CD1c-positive myeloid dendritic cell (primary cell): Measurements from ENCODE around the gene MSI2.

ENCODE experiments used
- DNase-seq: peaks from one replicate; pipeline ENCODE4 v3.0.0-alpha.2; 2016; ENCODE audit errors: extremely low spot score

Gene MSI2

DNA sequence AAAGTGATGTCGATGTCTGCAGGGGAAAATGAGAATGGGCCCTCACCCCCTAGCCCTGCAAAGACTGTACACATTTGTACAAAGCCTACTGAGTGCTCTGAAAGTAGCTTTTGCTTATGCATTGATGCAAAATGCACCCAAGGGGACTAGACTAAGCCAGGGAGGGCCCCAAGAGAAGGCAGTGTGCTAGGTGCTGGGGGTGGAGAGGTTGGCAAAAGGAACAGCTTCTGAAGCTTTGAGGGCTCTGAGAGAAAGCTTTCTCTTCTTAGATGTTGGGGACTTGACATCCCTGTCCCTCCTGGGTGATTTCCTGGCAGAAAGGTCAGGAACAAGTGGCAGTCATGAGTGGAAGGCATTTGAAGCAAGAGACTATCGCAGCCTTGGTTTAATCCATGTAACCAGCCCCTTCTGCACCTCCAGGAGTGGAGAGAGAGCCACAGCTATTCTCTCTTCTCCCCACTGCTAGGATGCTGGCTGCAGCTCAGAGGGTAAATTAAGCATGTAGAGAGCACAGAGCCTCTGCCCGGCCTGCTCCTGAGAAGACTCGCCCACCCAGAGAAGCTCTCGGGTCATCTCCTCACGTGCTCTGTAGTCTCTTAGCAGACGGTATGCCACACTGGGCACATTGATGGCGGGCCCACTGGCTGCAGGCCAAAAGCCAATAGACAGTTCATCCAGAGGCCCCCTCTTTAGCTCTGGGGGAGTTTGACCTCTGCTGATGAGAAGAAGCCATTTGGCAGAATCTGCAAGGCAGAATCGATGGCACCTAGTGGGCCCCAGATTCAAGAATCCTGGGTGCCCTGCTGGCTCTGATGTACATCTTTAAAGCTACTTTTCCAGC, 221.4 kb downstream of the MSI2 start:
- DNase-seq, result no peak

DNA sequence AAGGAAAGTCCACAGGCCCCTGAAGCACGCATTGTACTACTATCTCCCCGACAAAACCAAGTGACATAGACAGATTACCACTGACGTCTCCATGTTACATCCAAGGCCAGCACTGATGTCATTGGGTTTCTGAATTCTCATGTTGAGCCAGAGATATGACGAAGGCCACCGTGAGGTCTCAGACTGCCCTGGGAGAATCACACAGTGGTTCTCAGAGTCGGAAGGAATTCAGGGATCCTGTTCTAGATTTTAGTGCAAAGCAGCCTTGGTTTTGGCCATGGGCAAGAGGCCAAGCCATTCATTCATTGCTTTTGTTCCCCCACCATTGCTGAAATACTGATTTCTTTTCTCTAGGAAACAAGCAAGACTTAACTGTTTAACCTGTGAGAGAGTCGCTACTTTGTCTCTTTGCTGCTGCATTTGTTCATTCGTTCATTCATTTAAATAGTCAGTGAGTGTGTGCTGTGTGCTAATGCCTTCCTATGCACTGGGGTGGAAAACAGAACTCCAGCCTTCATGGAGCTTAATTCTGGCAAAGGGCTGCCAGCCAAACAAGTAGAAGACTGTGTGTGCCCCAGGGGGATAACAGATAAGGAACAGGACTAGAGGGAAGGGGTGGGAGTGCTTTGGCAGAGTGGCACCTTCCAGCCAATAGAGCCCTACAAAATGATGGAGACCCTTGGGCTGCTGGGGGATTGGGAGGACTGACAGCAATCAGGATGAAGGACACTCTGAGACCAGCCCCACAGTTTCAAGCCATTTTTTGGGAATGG, 222.3 kb downstream of the MSI2 start:
- no peak for DNase-seq

DNA sequence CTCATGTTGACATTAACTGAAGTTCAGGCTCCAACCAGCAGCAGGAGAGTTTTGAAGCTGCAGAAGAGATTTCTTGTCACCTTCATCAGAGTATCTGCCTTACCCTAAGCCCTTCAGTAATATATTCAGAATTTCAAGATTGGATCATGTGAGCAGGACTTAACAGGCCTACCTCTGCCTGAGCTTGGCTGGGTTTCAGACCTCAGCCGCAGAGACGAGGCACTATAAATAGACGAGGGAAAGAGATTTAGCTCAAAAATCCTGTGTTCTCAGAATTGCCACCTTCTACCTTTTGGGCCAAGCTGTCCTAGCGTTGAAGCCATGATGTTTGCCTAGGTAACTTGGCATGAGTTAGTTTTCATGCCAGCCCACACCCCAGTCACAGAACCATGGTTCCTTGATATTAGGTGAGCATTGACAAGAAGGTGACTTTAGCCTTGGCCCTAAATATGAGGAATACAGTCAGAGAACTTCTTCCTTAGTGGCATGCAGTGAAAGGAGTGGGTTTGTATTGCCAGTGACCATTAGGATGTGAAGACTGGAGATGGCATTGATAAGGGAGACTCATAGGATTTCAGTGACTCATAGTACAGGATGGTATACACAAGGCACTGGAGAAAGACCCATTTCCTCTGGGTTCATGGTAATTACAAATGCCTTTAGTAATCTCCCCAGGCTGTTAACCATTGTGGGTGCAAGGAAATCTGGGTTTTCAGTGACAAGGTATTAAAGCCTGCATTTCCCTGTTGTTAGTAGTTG, 224.3 kb downstream of the MSI2 start:
- DNase-seq, result no peak

DNA sequence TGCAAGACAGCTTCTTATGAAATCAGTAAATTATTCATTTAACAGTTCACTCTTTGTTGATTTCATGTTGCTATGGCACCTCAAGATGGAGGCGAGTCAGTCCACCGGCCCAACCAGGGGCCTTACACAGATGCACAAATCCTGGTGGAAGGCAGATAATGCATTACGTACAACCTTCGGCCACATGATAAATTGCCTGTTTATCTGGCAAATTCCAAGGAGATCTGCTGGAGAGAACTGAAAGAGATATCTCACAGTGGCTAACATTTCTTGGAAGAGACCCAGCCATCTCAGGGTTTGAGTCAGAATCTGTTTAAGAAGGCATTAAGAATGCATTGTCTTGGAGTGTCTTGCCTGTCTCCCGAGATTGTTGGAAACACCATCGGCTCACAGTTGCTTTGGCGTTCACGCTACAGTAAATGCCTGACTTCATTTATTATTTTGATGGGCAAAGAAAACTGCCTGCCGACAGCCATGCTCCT, 225.6 kb downstream of the MSI2 start:
- DNase-seq, result no peak

DNA sequence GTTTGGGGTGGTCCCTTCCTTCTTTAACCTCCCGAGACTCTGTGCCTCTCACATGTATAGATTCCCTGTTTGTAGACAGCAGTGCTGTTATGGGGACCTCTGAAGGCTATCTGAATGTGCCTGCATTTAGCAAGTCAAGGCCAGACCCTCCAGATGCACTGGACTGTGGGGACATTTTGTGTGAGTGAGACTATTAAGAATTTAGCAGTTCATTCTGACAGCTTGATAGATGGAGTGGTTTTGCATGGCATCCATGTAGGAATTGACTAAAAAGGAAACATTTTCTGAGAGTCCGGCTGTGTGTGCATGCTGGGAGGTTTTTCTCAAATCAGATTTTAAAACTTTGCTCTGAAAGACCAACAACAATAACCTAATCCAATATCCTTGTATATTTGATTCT, 226.3 kb downstream of the MSI2 start:
- no peak for DNase-seq

DNA sequence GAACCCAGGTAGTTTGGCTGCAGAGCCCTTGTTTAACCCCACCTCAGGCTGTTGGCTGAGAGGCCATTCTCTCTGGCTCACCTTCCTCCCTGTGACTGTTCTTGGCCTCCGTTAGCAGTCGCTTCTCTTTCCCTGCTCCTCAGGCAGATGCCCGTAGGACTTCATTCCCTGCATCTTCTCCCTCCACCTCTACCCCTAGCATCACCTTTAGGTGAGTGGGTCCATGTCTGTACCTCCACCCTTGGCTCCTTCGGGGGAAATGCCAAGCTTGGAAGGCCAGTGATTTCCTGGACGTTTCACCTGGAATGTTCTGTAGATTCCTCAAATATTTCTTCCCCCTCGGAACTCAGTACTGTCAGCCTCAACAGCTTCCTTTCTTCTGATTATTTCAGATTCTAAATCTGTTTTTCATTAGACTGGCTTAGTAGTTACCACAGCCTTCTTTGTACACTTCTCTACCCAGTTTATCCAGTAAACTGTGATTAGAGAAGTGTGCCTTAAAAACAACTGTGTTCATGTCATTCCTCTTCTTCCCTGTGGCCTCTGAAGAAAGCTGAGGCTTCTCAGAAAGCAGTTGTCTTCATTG, 227.9 kb downstream of the MSI2 start:
- no peak for DNase-seq

DNA sequence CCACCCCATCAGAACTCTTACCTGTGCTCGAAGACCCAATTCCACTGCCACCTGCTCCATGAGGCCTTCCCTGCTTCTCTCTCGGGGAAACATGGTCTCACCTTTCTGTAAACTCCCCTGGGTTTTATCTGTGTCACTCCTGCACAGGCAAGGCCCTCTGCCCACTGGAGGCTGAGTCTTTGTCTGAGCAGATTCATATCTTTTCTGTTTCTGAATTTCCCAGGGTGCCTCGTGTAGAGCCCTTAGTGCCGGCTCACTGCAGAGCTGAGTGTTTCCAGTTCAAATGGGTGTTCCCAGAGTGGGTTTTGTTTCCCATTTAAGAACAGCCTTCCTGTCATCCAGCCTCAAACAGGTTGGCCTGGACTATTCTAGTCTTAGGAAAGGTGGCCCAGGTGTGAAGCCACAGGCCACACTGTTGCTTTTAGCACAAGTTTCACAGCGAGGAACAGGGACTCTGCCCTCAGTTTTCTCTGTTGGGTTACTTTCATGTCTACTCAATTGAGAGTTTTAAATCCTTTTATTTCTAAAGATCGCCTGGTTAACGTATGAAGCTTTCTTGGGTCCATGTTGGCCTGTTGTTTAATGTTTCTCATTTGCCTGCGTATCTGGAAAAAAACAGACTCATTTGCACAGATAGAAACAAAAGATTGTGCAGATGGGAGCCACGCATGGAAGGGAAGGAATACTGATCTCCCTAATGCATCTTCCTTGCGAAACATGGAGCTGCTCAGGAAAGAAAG, 228.7 kb downstream of the MSI2 start:
- DNase-seq, result no peak

DNA sequence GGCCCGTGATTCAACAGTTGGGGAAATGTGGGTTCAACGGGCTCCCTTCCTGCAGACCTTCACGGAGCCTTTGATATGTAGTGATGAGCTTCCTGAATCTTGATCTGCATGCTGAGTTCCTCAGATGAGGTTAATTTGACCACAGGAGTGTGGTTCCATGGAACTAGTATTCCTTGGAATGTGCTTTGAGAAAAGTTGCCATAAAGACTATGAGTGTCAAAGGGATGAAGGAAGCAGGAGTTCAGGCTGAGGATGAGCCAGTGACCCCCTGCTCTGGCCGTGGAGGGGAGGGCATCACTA, 229.2 kb downstream of the MSI2 start:
- no peak for DNase-seq

DNA sequence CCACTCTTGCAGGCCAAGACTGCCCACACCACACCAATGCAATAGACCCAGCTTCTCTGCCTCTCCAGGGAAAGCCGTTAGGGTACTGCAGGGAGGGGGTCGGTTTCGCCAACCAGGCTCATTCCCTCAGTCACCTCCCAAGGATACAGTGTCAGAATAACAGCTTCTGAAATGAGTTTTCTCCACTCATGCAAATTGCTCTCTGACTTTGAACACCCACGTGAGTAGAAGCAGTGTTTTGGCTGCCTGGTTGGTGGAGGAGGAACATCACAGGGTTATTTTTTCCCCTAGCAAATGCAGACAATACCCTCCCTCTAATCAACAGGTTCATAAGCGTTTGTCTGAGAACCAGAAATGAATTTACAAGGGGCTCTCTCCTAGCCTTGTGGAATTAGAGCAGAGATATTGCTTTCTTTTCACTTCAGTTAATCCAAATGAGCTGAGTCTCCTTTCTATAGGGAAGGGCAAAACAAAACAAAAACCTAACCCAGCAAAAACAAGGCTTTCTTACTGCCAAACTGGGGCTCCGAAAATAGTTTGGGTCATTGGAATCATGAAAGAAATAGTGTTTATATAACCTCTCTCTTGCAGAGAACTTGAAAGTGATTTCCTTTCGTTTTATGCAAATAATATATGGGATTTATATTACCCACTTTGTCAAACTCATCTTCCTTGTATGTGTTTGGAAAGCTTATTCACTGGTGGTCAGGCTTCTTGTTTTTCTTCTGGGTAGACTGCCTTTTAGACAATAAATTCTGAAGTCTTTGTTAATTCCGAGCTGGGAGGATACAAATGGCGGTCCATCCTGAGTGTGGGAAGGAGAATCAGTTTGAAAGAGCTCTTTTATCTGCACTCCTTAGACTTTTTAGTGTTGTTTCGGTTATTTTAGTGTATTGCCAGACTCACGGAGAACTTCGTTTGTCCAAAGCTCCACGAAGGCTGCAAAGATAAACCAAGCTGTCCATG, 229.9 kb downstream of the MSI2 start:
- no peak for DNase-seq

DNA sequence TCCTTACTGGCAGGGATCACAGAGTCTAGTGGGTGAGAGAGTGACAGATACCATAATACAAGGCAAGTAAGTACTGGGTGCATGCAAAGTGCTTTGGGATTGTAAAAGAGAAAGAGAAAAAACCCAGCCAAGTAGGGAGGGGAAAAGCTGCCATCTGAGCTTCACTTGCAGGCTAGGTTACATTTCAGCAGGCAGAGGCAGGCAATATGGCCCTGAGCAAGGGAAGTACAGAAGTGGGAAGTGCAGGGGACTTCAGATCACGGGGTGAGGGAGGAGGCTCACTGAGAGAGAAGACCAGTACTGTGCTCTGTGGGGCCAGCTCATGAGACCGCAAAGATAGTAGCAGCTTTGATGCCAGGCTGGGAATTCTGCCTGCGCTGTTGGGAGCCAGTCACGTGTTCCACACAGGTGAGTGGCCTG, 230.6 kb downstream of the MSI2 start:
- DNase-seq, result peak; percentile 61

DNA sequence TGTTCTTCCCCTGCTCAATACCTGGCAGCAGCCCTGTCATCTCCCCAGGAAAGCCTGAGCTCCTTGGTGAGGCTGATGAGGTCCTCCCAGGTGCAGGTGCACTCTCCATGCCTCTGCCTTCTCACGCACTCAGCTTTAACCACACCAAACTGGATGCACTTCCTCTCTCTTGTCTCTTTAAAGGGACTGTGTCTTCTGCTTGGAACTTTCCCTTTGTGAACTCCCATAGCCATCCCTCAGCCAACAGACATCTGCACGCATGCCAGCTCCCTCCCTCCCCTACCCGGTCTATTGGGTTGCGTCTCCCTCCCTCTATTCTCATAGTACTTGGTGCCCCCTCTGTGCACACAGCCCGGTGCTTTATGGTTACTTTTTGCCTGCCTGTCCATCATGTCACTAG, 231.2 kb downstream of the MSI2 start:
- DNase-seq, result no peak

DNA sequence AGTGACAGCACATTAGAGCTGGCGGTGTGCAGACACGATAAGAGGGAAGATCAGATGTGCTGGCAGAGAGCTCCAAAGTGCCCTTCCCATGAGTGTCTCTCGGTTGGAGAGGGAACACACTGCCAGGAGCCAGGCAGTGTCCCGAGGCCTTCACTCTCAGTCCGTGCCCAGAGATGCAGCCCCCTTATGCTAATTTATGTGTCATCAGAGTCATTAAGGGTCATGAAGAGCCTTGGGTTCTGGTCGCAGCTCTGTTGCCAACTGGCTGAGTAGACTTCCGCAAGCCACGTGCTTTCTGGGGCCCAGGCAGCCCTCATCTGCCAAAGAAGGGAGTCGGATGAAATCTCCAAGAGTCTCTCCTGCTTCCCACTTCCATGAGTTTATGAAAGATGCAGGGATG, 232.5 kb downstream of the MSI2 start:
- no peak for DNase-seq

DNA sequence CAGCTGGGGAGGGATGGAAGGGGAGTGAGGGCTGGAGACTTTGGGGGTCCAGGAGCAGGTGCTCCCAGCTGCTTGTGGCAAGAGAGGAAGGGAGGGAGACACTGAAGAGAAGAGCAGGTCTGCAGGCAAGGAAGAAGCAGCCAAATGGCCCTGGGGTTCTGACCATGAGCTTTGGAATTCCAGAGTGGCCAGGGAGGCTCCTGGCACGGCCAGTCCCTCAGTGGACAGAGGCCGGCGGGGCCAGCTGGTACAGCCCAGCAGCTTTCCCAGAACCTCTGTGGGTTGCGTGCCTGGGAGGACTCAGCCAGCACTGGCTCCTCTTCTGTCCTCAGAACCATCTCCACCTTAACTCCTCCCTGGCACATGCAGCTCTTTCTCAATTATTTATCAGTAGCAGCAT, 233.0 kb downstream of the MSI2 start:
- DNase-seq, result no peak

DNA sequence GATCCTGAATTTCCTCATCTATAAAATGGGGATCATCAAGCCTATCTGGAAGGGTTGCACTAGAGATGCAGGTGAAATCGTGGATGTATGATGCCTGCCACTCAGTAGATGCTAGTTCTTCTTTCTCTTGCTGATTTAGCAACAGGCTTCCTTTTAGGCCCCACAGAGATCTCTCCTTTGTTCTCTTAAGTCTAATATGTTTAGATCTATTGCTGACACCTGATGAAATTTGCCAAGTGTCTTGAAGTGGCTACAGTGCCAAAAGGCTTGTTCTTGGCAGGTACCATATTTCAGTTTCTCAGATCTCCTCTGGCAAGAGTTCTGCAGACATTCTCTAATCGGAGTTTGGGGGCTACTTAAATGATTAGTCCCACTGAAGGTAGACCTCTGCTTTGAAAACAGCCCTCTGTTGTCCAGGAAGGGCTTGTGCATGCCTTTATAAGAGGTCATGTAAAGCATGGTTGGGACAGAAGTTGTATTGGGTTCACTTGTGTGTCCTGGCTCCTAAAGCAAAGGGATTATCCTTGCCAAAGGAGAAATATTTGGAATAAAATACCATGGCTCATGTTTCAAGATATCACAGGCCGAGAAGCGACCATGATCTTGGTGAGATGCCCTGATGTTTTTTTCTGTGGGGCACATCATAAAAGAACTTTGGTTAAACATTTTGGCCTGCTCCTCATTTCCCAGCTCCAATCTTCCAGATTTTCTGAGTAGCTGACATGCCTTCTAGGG, 234.0 kb downstream of the MSI2 start:
- DNase-seq, result no peak

DNA sequence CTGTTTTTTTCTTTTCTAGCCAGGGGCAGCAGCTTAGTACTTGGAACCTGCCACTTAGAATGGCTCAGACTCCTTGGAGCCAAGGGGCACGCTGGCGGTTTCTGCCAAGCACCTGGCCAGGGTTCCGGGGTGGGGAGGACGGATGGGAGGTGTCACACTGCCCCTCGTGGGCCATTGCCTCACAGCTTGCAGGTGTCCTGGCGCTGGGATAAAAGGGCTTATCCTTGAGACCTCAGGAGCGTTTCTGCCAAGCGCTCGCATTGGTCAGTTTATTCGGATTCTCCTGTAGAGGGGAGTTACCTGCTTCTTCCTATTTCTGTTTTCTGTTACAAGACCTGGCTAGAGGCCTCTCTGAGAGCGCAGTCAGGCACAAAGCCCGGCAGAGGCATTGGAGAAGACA, 234.6 kb downstream of the MSI2 start:
- DNase-seq, result no peak

DNA sequence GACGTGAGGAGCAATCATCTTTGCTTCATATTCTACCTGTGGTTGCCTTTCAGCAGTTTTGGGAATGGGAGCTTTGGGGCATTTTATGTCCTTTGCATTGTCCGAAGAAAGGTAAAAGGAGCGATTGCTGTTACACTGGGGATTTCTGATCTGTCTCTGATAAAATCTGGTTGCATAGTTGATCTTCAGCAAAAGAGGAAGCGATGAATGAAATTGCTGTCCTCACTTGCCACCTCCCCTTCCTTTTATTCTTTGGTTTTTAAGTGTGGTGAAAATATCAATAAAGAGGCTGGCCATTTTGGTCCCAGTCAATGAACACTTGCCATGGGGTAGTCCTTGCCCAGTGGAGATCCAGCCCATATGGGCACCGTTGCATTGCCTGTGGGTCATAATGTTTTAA, 236.8 kb downstream of the MSI2 start:
- no peak for DNase-seq

DNA sequence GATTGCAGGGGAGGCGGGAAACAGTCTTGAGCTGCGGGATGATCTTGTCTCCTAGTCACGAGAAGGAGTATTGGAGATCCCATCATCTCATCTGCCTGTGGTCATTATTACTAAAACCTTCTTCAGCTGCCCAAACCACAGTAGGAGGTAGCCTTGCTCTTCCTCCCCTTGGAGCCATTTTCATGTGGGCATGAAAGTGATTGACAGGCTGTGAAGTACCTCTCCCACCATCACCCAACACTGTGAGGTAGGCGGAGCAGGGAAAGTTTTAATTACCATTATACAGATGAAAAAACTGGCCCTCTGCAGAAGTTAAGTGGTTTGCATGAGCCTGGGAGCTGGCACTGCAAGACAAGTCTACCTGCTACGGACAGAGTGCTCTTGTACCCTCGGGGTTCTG, 237.3 kb downstream of the MSI2 start:
- DNase-seq, result no peak

DNA sequence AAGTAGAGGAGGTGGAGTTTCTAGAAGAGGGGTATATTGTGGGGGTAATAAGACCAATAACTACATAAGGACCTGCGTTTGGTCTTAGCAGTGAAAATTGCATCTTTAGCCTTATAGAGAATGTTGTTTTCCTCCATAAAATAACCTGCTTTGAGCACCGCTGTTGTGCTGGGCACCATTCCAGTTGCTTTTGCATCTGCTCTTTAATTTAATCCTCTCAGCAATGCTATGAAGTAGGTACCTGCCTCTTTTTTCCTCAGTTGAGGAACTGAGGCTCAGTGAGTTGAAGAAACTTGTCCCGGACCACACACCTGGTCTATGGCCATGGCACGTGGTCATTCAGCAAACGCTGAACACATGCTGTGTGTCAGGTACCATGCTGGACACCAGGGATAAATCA, 238.1 kb downstream of the MSI2 start:
- DNase-seq, result no peak

DNA sequence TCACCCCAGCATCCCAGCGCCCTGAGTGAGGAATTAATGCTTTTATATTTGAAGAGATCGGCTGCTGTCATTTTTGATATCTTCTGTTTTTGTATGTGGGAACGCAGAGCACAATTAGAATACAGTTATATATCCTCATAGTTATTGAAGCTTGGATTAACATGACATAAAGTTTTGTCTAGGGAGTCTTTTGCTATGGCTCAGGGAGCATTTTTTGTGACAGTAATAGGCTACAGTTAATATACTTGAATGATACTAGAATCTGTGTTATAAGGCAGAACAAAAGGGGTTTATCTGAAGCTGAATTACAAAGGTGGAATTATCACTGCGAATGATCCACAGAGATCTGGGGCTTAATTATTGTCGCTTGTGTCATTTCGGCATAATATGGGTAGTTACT, 239.4 kb downstream of the MSI2 start:
- DNase-seq, result no peak

DNA sequence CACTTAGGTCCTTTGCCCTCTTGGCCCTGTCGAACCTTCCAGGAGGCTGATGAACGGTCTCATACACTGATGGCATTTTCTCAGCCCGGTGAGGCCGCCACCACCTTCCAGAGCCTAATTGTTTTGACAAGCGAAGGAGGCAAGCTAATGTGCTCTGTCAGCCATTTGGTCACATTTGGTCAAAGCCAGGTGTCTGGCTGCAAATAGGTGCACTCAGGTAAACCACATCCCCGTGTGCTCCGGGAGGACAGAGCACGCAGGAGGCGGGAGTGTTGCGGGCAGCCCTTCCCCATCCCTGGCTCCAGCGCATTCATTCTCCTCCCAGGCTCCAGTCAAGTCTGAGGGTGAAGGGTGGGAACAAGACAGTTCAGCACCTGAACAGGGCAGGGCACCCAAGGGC, 240.1 kb downstream of the MSI2 start:
- no peak for DNase-seq
